Nephron (organoid): Measurements from ENCODE around the gene GTF3C2.

Experiments
- H3K27ac Mint-ChIP-seq, 3 experiments: 2 replicates each; pipeline ENCODE4 v1.8.0; 2020; ENCODE audit warnings: mixed read lengths in 3 of 3, mild to moderate bottlenecking in 2 of 3, moderate library complexity in 1 of 3
- H3K27me3 Mint-ChIP-seq: 2 replicates; pipeline ENCODE4 v1.8.0; 2021; ENCODE audit warnings: low read depth, mild to moderate bottlenecking, moderate library complexity, mixed read lengths
- H3K36me3 Mint-ChIP-seq: 2 replicates; pipeline ENCODE4 v1.8.0; 2020; ENCODE audit warnings: low read depth, mixed read lengths
- H3K4me1 Mint-ChIP-seq: 2 replicates; pipeline ENCODE4 v1.8.0; 2020; ENCODE audit warnings: mixed read lengths
- H3K4me3 Mint-ChIP-seq, 3 experiments: 2 replicates each; pipeline ENCODE4 v1.8.0; 2020; ENCODE audit warnings: mild to moderate bottlenecking in 3 of 3, mixed read lengths in 3 of 3, moderate library complexity in 2 of 3
- H3K9me3 Mint-ChIP-seq: 2 replicates; pipeline ENCODE4 v1.8.0; 2020; ENCODE audit warnings: mixed read lengths
- TF ChIP-seq, protein P1 (sequence below), 3 experiments: fragments of 200-600 bp; sonication (generic); IDR thresholded peaks; one replicate each; pipeline ENCODE4 v1.5.0; 2021; ENCODE audit warnings: antibody characterized with exemption in 3 of 3; ENCODE audit not compliant: unreplicated experiment in 3 of 3

GTF3C2 gene

DNA sequence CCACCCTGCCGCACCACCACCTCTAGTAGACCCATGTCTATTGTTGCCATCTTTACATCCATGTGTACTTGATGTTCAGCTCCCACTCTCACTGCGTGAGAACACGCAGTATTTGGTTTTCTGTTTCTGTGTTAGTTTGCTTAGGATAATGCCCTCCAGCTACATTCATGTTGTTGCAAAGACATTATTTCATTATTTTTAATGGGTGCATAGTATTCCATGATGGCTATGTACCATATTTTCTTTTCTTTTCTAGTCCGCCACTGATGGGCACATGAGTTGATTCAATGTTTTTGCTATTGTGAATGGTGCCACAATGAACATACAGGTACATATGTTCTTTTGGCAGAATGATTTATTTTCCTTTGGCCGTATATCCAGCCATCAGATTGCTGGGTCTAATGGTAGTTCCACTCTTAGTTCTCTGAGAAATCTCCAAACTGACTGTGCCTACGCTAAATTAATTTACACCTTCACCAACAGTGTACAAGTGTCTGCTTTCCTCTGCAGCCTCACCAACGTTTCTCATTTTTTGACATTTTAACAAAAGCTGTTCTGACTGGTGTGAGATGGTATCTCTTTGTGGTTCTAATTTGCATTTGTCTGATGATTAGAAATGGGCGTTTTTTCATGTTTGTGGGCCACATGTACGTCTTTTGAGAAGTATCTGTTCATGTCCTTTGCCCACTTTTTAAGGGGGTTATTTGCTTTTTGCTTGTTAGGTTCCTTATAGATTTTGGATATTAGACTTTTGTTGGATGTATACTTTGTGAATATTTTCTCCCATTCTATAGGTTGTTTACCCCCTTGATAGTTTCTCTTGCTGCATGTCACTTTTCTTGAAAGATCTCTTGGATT lies 34.5 kb upstream of the GTF3C2 start:
- Mint-ChIP-seq H3K4me3 (no peak overlapping the region), H3K36me3 (peaks cover 24% of the 10 kb centered on the region), H3K27me3 (no peaks in the 10 kb centered on the region), H3K9me3 (no peaks in the 10 kb centered on the region), H3K27ac (no peak overlapping the region), H3K4me1 (no peaks in the 10 kb centered on the region)
- TF ChIP-seq, protein P1, sequence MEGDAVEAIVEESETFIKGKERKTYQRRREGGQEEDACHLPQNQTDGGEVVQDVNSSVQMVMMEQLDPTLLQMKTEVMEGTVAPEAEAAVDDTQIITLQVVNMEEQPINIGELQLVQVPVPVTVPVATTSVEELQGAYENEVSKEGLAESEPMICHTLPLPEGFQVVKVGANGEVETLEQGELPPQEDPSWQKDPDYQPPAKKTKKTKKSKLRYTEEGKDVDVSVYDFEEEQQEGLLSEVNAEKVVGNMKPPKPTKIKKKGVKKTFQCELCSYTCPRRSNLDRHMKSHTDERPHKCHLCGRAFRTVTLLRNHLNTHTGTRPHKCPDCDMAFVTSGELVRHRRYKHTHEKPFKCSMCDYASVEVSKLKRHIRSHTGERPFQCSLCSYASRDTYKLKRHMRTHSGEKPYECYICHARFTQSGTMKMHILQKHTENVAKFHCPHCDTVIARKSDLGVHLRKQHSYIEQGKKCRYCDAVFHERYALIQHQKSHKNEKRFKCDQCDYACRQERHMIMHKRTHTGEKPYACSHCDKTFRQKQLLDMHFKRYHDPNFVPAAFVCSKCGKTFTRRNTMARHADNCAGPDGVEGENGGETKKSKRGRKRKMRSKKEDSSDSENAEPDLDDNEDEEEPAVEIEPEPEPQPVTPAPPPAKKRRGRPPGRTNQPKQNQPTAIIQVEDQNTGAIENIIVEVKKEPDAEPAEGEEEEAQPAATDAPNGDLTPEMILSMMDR (IDR thresholded peaks at IDR 0.05; ENCODE audit: unreplicated experiment in 3 of 3), result no peak

DNA sequence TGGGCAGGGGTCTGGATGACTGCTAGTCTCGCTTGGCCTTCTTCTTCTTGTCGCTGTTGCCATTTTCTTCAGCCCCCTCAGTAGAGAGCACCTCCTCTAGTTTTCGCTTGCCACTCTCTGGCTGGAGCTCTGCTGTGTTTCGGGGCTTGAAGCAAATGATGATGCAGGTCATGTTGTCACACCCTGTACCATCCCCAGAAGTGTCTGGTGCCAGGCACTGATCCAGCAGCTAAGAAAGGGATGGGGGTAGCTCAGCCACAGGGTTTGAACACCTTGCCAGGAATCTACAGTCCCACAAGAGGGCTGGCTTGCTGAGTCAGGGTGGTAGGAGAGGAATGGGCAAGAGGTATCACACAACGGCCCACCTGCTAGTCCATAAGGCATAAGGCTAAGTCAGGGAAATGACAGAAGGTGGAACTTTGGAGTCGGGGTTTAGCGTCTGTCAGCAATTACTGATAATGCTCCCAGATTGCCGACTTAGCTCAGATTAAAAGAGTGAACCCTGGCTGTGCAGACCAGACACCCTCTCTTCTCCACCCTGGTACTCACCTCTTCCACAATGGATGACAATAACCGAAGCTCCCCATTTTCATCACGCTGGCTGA lies 25.1 kb upstream of the GTF3C2 start:
- peak overlapping the region; percentile 87 to 93 (median 90) for H3K4me3 Mint-ChIP-seq
- peaks cover 25% of the 10 kb centered on the region for H3K4me1 Mint-ChIP-seq
- peak overlapping the region; percentile 90 to 98 (median 93) for H3K27ac Mint-ChIP-seq
- H3K9me3 Mint-ChIP-seq, result no peaks in the 10 kb centered on the region
- H3K36me3 Mint-ChIP-seq, result peaks cover 50% of the 10 kb centered on the region
- TF ChIP-seq, protein P1 (IDR thresholded peaks at IDR 0.05; ENCODE audit: unreplicated experiment in 3 of 3), result no peak
- no peaks in the 10 kb centered on the region for H3K27me3 Mint-ChIP-seq

DNA sequence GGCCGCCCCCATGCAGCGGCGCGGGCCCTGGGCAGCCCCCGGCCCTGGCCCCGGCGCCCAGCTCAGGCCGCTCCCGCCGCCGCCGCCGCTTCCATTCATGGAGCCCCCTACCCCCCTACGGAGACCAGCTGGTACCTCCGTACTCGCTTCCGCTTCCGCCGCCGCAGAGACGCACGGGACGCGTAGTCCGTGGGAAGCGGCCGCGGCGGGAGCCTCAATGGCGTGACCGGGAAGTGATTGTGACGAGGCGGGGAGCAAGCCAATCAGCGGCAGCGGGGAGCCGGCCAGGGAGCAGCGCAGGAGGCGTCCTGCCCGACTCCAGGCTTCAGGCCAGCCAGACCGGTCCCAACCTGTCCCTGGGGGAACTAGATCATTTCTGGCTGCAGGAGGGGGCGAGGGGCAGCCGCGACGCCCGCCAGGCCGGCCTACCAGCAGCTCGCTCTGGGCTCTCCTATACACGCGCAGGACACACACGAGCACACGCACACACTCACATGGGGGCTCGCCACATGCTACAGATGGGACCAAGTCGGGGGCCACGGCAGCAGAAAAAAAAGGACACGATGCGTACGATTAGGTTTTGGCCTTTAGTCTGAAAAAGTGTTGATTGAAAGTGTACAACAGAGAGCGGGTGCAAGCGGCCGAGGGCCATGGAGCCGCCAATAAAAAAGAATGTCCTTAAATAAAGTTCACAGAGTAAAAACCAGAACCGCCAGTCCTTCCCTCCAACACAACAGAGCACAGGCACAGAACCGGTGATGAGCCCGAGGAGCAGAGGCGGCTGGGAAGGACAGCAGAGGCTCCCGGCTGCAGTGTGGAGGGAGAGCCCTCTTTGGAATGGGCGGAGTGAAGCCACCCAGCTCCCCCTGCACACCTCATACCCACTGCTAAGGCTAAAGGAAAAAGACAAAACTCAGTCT lies 24.3 kb upstream of the GTF3C2 start, which contains the start of gene ZNF513:
ZNF513 (minus strand) TSS at position 109 of the 920 bp plus-strand sequence. CDS start 208 bp downstream, outside the sequence.
- Mint-ChIP-seq H3K4me3 (peak within 1 kb of the TSS; percentile 90 to 93 (median 92)), H3K4me1 (peaks cover 25% of the 10 kb centered on the region)

DNA sequence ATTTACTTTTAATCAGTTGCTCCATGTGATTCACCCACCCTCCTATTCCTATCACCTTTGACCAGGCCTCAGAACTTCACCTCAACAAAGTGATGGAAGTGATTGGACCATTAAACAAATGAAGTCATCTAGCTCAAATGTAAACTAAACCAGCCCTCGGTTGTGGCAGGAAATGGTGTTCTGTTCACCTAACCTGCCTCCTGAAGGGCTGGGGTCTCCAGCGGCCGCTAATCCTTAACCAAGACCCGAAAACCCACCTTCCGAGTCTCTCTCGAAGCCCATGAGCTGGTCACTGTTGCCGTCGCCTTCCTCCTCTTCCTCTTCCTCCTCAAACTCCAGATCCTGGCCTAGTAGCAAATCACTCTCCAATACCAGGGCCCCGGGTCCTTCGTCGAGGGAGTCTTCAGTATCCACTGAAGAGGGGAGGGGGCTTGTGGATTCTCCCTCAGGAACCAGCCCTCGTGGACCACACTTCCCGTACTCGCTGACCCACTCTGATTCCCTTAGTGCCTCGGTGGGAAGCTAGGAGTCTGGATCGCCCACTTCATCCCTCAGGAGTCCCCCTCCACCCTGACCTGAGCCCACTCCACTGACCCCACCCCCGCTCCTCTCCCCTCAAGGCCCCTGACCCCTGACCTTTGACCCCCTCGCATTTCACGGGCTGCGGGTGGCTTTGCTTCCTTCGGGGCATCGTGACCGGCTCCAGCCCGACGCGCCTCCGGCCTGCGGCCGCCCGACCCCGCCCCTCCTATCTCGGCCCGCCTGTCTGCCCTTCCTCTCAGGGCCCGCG lies 23.5 kb upstream of the GTF3C2 start:
- H3K27me3 Mint-ChIP-seq, result no peaks in the 10 kb centered on the region
- TF ChIP-seq, protein P1 (IDR thresholded peaks at IDR 0.05; ENCODE audit: unreplicated experiment in 3 of 3), result no peak
- H3K27ac Mint-ChIP-seq, result peak overlapping the region; percentile 90 to 93 (median 93)
- peaks cover 25% of the 10 kb centered on the region for H3K4me1 Mint-ChIP-seq
- H3K36me3 Mint-ChIP-seq, result peaks cover 52% of the 10 kb centered on the region
- H3K9me3 Mint-ChIP-seq, result no peaks in the 10 kb centered on the region
- H3K4me3 Mint-ChIP-seq, result peak overlapping the region; percentile 90 to 93 (median 92)

More for the DNA sequence above, 24.3 kb upstream of the GTF3C2 start, which contains the start of gene ZNF513:
- H3K9me3 Mint-ChIP-seq, result no peaks in the 10 kb centered on the region
- TF ChIP-seq, protein P1 (IDR thresholded peaks at IDR 0.05; ENCODE audit: unreplicated experiment in 3 of 3), result no peak
- H3K27me3 Mint-ChIP-seq, result no peaks in the 10 kb centered on the region
- peaks cover 55% of the 10 kb centered on the region for H3K36me3 Mint-ChIP-seq
- peak within 1 kb of the TSS; percentile 90 to 98 (median 93) for H3K27ac Mint-ChIP-seq

DNA sequence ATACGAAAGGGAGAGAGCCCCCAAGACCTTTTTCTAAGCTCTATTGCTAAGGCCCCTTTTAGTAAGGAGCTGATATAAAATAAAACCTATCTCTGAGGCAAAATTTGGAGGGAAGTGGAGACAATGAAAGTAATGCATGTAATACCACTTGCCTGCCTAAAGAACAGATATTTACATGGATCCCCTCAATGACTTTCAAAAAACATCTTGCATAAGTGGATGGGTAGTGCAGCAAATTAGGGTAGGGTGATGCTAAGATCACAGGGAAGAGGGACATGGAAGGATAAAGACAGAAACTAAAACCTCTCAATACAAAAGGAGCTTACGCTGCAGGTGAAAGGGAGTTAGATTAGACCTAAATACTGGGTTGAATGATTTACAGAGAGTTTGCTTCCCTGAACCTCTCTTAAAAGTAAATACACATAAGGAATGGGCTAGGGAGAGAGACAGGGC lies 22.8 kb upstream of the GTF3C2 start:
- Mint-ChIP-seq H3K9me3 (no peaks in the 10 kb centered on the region), H3K27ac (peak overlapping the region; percentile 90 to 93 (median 93)), H3K36me3 (peaks cover 54% of the 10 kb centered on the region), H3K27me3 (no peaks in the 10 kb centered on the region), H3K4me1 (peaks cover 25% of the 10 kb centered on the region), H3K4me3 (peak overlapping the region; percentile 90 to 93 (median 92))
- TF ChIP-seq, protein P1 (IDR thresholded peaks at IDR 0.05; ENCODE audit: unreplicated experiment in 3 of 3), result no peak
